HCT116 (cell line): Measurements from ENCODE around the gene RNASE9. TPM values are rescaled to one million over a fixed set of nuclear protein-coding genes. Genes with fewer than 3 reads are reported as not detected.

Source experiments
- ATAC-seq: fragments of 200-7000 bp; cut with Tn5 transposase; 2 replicates; pipeline ENCODE4 v1.9.1; 2020; ENCODE audit warnings: mild to moderate bottlenecking, moderate library complexity
- BruUV-seq: library from RNA; stranded (reverse); fragments of 400-500 nt; replicated peaks from 2 replicates; lab custom pipeline; 2021; lab: Mats Ljungman, UMichigan
- CTCF ChIA-PET: fragments of 300-600 bp; sonication (Branson Sonifier 250); formaldehyde crosslinking; loops from one replicate; lab custom pipeline; 2021; ENCODE audit warnings: antibody characterized with exemption; lab: Charles Lee
- POLR2A ChIA-PET: fragments of 300-600, 350-600 bp; sonication (Branson Sonifier 250); formaldehyde crosslinking; loops from one replicate; lab custom pipeline; 2021; ENCODE audit warnings: antibody characterized with exemption; lab: Charles Lee
- RAD21 ChIA-PET, 2 experiments: fragments of 300-600 bp; sonication (Branson Sonifier 250); formaldehyde crosslinking; loops; one replicate each; lab custom pipeline; 2023; ENCODE audit warnings: low total read pairs in 2 of 2; ENCODE audit not compliant: uncharacterized antibody in 2 of 2, unreplicated experiment in 2 of 2, low non-redundant PET in 1 of 2; lab: Charles Lee
- DNase-seq: peaks from one replicate; pipeline ENCODE4 v3.0.0-alpha.2; 2010; ENCODE audit warnings: low read depth, low spot score
- H2AFZ ChIP-seq: fragments of 200-600 bp; shearing (Covaris generic), sonication (generic); 2 replicates; pipeline ENCODE4 v1.6.1; 2017; ENCODE audit warnings: low read depth, mixed run types, mixed read lengths, antibody characterized with exemption, low read length; ENCODE audit not compliant: poor library complexity, severe bottlenecking
- H3K27ac ChIP-seq: 2 replicates; pipeline ENCODE4 v1.5.1; 2012; ENCODE audit warnings: low read depth, low read length
- H3K27me3 ChIP-seq: fragments of 200-600 bp; sonication (generic); 2 replicates; pipeline ENCODE4 v1.6.1; 2016; ENCODE audit warnings: mixed run types, low read length, mixed read lengths; ENCODE audit not compliant: insufficient read depth
- H3K36me3 ChIP-seq, 2 experiments: fragments of 200-500 bp in 1 of 2; fragments of 200-600 bp in 1 of 2; sonication (Bioruptor generic) in 1 of 2; sonication (generic) in 1 of 2; 2 replicates each; pipeline versions ENCODE4 v1.5.1 to v1.6.1; 2014 to 2016; ENCODE audit warnings: low read length in 2 of 2, inconsistent platforms in 1 of 2, mixed read lengths in 1 of 2, mixed run types in 1 of 2; ENCODE audit not compliant: insufficient read depth in 2 of 2, control insufficient read depth in 1 of 2
- H3K4me1 ChIP-seq, 2 experiments: fragments of 200-600 bp in 1 of 2; sonication (generic) in 1 of 2; 2 replicates each; pipeline versions ENCODE4 v1.5.1 to v1.6.1; 2012 to 2017; ENCODE audit warnings: low read length in 2 of 2, inconsistent platforms in 1 of 2, mild to moderate bottlenecking in 1 of 2, mixed read lengths in 1 of 2, mixed run types in 1 of 2, moderate library complexity in 1 of 2; ENCODE audit not compliant: insufficient read depth in 2 of 2, control insufficient read depth in 1 of 2
- H3K4me2 ChIP-seq: fragments of 200-600 bp; sonication (generic); 2 replicates; pipeline ENCODE4 v1.6.1; 2017; ENCODE audit warnings: mixed run types, low read length, mixed read lengths
- H3K4me3 ChIP-seq, 2 experiments: fragments of 200-600 bp in 1 of 2; sonication (generic) in 1 of 2; replicated peaks in 1 of 2; 2 replicates each; pipeline ENCODE4 v1.5.1; 2011 to 2016; ENCODE audit warnings: low read length in 2 of 2, control low read depth in 1 of 2, low read depth in 1 of 2, mild to moderate bottlenecking in 1 of 2, mixed read lengths in 1 of 2, mixed run types in 1 of 2
- H3K79me2 ChIP-seq: fragments of 200-600 bp; sonication (generic); 2 replicates; pipeline ENCODE4 v1.6.1; 2017; ENCODE audit warnings: mild to moderate bottlenecking, mixed run types, low read length, moderate library complexity, mixed read lengths; ENCODE audit not compliant: insufficient read depth
- H3K9ac ChIP-seq: fragments of 200-600 bp; sonication (generic); 2 replicates; pipeline ENCODE4 v1.6.1; 2016; ENCODE audit warnings: low read length, mixed read lengths
- H3K9me2 ChIP-seq: fragments of 200-600 bp; sonication (generic), shearing (Covaris generic); 2 replicates; pipeline ENCODE4 v1.6.1; 2017; ENCODE audit warnings: mixed run types, mild to moderate bottlenecking, moderate library complexity; ENCODE audit not compliant: insufficient read depth
- H3K9me3 ChIP-seq, 2 experiments: fragments of 200-500 bp in 1 of 2; fragments of 200-600 bp in 1 of 2; sonication (Bioruptor generic) in 1 of 2; sonication (generic) in 1 of 2; 2 replicates each; pipeline ENCODE4 v1.6.1; 2014 to 2017; ENCODE audit warnings: low read length in 2 of 2, mixed read lengths in 2 of 2, inconsistent platforms in 1 of 2, low read depth in 1 of 2, mild to moderate bottlenecking in 1 of 2, mixed run types in 1 of 2, moderate library complexity in 1 of 2; ENCODE audit not compliant: control insufficient read depth in 1 of 2, insufficient read depth in 1 of 2
- H4K20me1 ChIP-seq: fragments of 200-600 bp; sonication (generic), shearing (Covaris generic); 2 replicates; pipeline ENCODE4 v1.6.1; 2017; ENCODE audit warnings: mixed run types, mild to moderate bottlenecking, moderate library complexity; ENCODE audit not compliant: insufficient read depth
- ATF3 ChIP-seq: IDR thresholded peaks from 2 replicates; pipeline ENCODE4 v1.6.1; 2012
- CBX3 ChIP-seq: IDR thresholded peaks from 2 replicates; pipeline ENCODE4 v1.6.1; 2012; ENCODE audit warnings: low read depth
- CEBPB ChIP-seq: IDR thresholded peaks from 2 replicates; pipeline ENCODE4 v1.6.1; 2012; ENCODE audit warnings: low read depth
- EGR1 ChIP-seq: IDR thresholded peaks from 2 replicates; pipeline ENCODE4 v1.6.1; 2012; ENCODE audit warnings: low read depth
- EZH2phosphoT487 ChIP-seq: fragments of 200-600 bp; IDR thresholded peaks from 2 replicates; pipeline ENCODE4 v1.6.1; 2018; ENCODE audit warnings: antibody characterized with exemption, borderline replicate concordance
- FOSL1 ChIP-seq: IDR thresholded peaks from 2 replicates; pipeline ENCODE4 v1.6.1; 2012; ENCODE audit warnings: low read depth
- MAX ChIP-seq: IDR thresholded peaks from 2 replicates; pipeline ENCODE4 v1.6.1; 2012
- POLR2AphosphoS5 ChIP-seq: IDR thresholded peaks from 2 replicates; pipeline ENCODE4 v1.6.1; 2011; ENCODE audit warnings: mild to moderate bottlenecking, low read depth, low read length, moderate library complexity
- RAD21 ChIP-seq: IDR thresholded peaks from 2 replicates; pipeline ENCODE4 v1.6.1; 2012; ENCODE audit warnings: low read depth, mild to moderate bottlenecking
- YY1 ChIP-seq: IDR thresholded peaks from 2 replicates; pipeline ENCODE4 v1.6.1; 2011; ENCODE audit warnings: low read length, low read depth, moderate library complexity, mild to moderate bottlenecking; ENCODE audit not compliant: insufficient replicate concordance; ENCODE audit errors: extremely low read depth
- intact Hi-C: fragments of 100-400 bp; cut with micrococcal nuclease; formaldehyde crosslinking; loops from 2 replicates; pipeline ENCODE4 v1.10.0; 2022
- total RNA-seq: library from RNA; stranded (reverse); gene quantifications from one replicate; pipeline ENCODE4 v1.2.1, GENCODE V29; 2021; ENCODE audit not compliant: unreplicated experiment
- TF ChIP-seq, protein P1 (sequence below): IDR thresholded peaks from 2 replicates; pipeline ENCODE4 v1.6.1; 2011; ENCODE audit warnings: mild to moderate bottlenecking, low read length, moderate library complexity; ENCODE audit not compliant: insufficient replicate concordance; ENCODE audit errors: extremely low read depth

The RNASE9 gene
- total RNA-seq, 1 experiment from 2014 or later, result not detected

GRCh38 chr14:20553024-20553423, 7.8 kb downstream of the RNASE9 start:
- TF ChIP-seq POLR2AphosphoS5 (no peak), RAD21 (no peak), MAX (no peak), EGR1 (no peak), CBX3 (no peak), CEBPB (no peak), FOSL1 (no peak), EZH2phosphoT487 (no peak), YY1 (no peak), ATF3 (no peak)
- TF ChIP-seq, protein P1, sequence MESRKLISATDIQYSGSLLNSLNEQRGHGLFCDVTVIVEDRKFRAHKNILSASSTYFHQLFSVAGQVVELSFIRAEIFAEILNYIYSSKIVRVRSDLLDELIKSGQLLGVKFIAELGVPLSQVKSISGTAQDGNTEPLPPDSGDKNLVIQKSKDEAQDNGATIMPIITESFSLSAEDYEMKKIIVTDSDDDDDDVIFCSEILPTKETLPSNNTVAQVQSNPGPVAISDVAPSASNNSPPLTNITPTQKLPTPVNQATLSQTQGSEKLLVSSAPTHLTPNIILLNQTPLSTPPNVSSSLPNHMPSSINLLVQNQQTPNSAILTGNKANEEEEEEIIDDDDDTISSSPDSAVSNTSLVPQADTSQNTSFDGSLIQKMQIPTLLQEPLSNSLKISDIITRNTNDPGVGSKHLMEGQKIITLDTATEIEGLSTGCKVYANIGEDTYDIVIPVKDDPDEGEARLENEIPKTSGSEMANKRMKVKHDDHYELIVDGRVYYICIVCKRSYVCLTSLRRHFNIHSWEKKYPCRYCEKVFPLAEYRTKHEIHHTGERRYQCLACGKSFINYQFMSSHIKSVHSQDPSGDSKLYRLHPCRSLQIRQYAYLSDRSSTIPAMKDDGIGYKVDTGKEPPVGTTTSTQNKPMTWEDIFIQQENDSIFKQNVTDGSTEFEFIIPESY, result no peak
- no peaks in the 10 kb centered on the region for H3K9me3 ChIP-seq
- no peak overlapping the region for H2AFZ ChIP-seq
- ATAC-seq, result no peak
- no peaks in the 10 kb centered on the region for H3K27me3 ChIP-seq
- no peak overlapping the region for H3K4me2 ChIP-seq
- H3K4me1 ChIP-seq, result no peaks in the 10 kb centered on the region
- H3K9me2 ChIP-seq, result no peaks in the 10 kb centered on the region
- ChIA-PET POLR2A (no interaction called here), CTCF (no interaction called here), RAD21 (no interaction called here)
- no peak overlapping the region for H3K27ac ChIP-seq
- H3K36me3 ChIP-seq, result no peaks in the 10 kb centered on the region
- H3K4me3 ChIP-seq, result no peak overlapping the region
- no peak overlapping the region for H3K9ac ChIP-seq
- intact Hi-C loops, result no loop called here
- BruUV-seq, result no TSS peak
- H4K20me1 ChIP-seq, result no peaks in the 10 kb centered on the region
- no peaks in the 10 kb centered on the region for H3K79me2 ChIP-seq
- no peak for DNase-seq
